IMR-90 (cell line): ENCODE measurements around the gene SIRT7. TPM values are rescaled to one million over a fixed set of nuclear protein-coding genes. Genes with fewer than 3 reads are reported as not detected.

Source experiments
- ATAC-seq: fragments of 200-7000 bp; cut with Tn5 transposase; 2 replicates; pipeline ENCODE4 v1.9.1; 2020; ENCODE audit warnings: low read depth, mild to moderate bottlenecking, moderate library complexity
- BruUV-seq: library from RNA; stranded (reverse); fragments of 400-500 nt; replicated peaks from 2 replicates; lab custom pipeline; 2021; lab: Mats Ljungman, UMichigan
- CTCF ChIA-PET: fragments of 300-600 bp; formaldehyde crosslinking; extraction: SDS; loops from one replicate; lab custom pipeline; 2021; ENCODE audit warnings: antibody characterized with exemption; lab: Yijun Ruan, JAX
- POLR2A ChIA-PET: fragments of 300-600 bp; sonication (Branson Sonifier 250); formaldehyde crosslinking; loops from one replicate; lab custom pipeline; 2022; ENCODE audit warnings: antibody characterized with exemption; ENCODE audit not compliant: unreplicated experiment; lab: Charles Lee
- DNase-seq: peaks from one replicate; pipeline ENCODE4 v3.0.0; 2013
- H2AFZ ChIP-seq: replicated peaks from 2 replicates; pipeline ENCODE3; 2013; ENCODE audit warnings: low read length, mild to moderate bottlenecking; ENCODE audit not compliant: poor library complexity
- H2AK5ac ChIP-seq: 2 replicates; pipeline ENCODE4 v1.6.1; 2013; ENCODE audit warnings: low read depth, low read length, inconsistent platforms
- H2AK9ac ChIP-seq: replicated peaks from 2 replicates; pipeline ENCODE3; 2013; ENCODE audit warnings: mild to moderate bottlenecking, low read depth, low read length, moderate library complexity; ENCODE audit not compliant: poor library complexity
- H2BK120ac ChIP-seq: 2 replicates; pipeline ENCODE4 v1.6.1; 2013; ENCODE audit warnings: low read depth, low read length, inconsistent platforms
- H2BK15ac ChIP-seq: 3 replicates; pipeline ENCODE4 v1.6.1; 2013; ENCODE audit warnings: low read depth, low read length, inconsistent platforms
- H2BK20ac ChIP-seq: 2 replicates; pipeline ENCODE4 v1.6.1; 2013; ENCODE audit warnings: low read depth, mild to moderate bottlenecking, inconsistent platforms, low read length, moderate library complexity
- H2BK5ac ChIP-seq: 2 replicates; pipeline ENCODE4 v1.6.1; 2013; ENCODE audit warnings: mild to moderate bottlenecking, low read depth, low read length, inconsistent platforms; ENCODE audit not compliant: poor library complexity, severe bottlenecking
- H3K14ac ChIP-seq: replicated peaks from 2 replicates; pipeline ENCODE4 v1.6.1; 2013; ENCODE audit warnings: low read depth, low read length, inconsistent platforms
- H3K18ac ChIP-seq: 2 replicates; pipeline ENCODE4 v1.6.1; 2013; ENCODE audit warnings: low read depth, low read length, control low read depth
- H3K23ac ChIP-seq: 2 replicates; pipeline ENCODE4 v1.6.1; 2013; ENCODE audit warnings: low read depth, low read length, inconsistent platforms
- H3K27ac ChIP-seq: 2 replicates; pipeline ENCODE4 v1.5.1; 2013; ENCODE audit warnings: mild to moderate bottlenecking, control low read depth, low read length; ENCODE audit not compliant: insufficient read depth
- H3K27me3 ChIP-seq: 2 replicates; pipeline ENCODE4 v1.6.1; 2013; ENCODE audit warnings: low read length; ENCODE audit not compliant: control insufficient read depth, insufficient read depth
- H3K36me3 ChIP-seq: 2 replicates; pipeline ENCODE4 v1.6.1; 2013; ENCODE audit warnings: low read length, mixed read lengths; ENCODE audit not compliant: control insufficient read depth, insufficient read depth
- H3K4ac ChIP-seq: 2 replicates; pipeline ENCODE4 v1.6.1; 2013; ENCODE audit warnings: low read depth, low read length, inconsistent platforms
- H3K4me1 ChIP-seq: 2 replicates; pipeline ENCODE4 v1.6.1; 2013; ENCODE audit warnings: low read length, mixed read lengths; ENCODE audit not compliant: control insufficient read depth, insufficient read depth
- H3K4me2 ChIP-seq: 2 replicates; pipeline ENCODE4 v1.6.1; 2013; ENCODE audit warnings: low read depth, mild to moderate bottlenecking, control low read depth, low read length, moderate library complexity
- H3K4me3 ChIP-seq: 2 replicates; pipeline ENCODE4 v1.5.1; 2013; ENCODE audit warnings: low read depth, mild to moderate bottlenecking, control low read depth, low read length, moderate library complexity; ENCODE audit not compliant: insufficient read depth
- H3K56ac ChIP-seq: 2 replicates; pipeline ENCODE4 v1.6.1; 2013; ENCODE audit warnings: low read length, inconsistent platforms; ENCODE audit not compliant: insufficient read depth; ENCODE audit errors: extremely low read depth
- H3K79me1 ChIP-seq, 2 experiments: 2 replicates each; pipeline ENCODE4 v1.6.1; 2013; ENCODE audit warnings: low read length in 2 of 2, inconsistent platforms in 1 of 2, low read depth in 1 of 2
- H3K9ac ChIP-seq: 2 replicates; pipeline ENCODE4 v1.6.1; 2013; ENCODE audit warnings: low read depth, low read length, control low read depth
- H3K9me1 ChIP-seq: 2 replicates; pipeline ENCODE4 v1.6.1; 2013; ENCODE audit warnings: low read length, inconsistent platforms; ENCODE audit not compliant: insufficient read depth
- H3K9me3 ChIP-seq: 2 replicates; pipeline ENCODE4 v1.6.1; 2013; ENCODE audit warnings: low read length; ENCODE audit not compliant: control insufficient read depth, insufficient read depth
- H4K20me1 ChIP-seq: 2 replicates; pipeline ENCODE4 v1.6.1; 2013; ENCODE audit warnings: low read length, inconsistent platforms; ENCODE audit not compliant: insufficient read depth
- H4K5ac ChIP-seq: 2 replicates; pipeline ENCODE4 v1.6.1; 2013; ENCODE audit warnings: mild to moderate bottlenecking, low read depth, low read length, control low read depth
- H4K8ac ChIP-seq, 2 experiments: 2 replicates each; pipeline ENCODE4 v1.6.1; 2013; ENCODE audit warnings: low read depth in 2 of 2, low read length in 2 of 2, control low read depth in 1 of 2, inconsistent platforms in 1 of 2
- H4K91ac ChIP-seq: 2 replicates; pipeline ENCODE4 v1.6.1; 2013; ENCODE audit warnings: low read depth, low read length, inconsistent platforms; ENCODE audit not compliant: insufficient read depth
- CTCF ChIP-seq: conservative IDR thresholded peaks from 2 replicates; pipeline ENCODE4 v1.5.1; 2012; ENCODE audit warnings: mild to moderate bottlenecking, low read depth, low read length, improper control_type of control experiment
- WGBS, 2 experiments: methylation state at CpG; one replicate each; pipeline versions ENCODE4 v1.1.5 to v1.1.7; 2013; ENCODE audit warnings: missing lambda C conversion rate in 2 of 2; ENCODE audit not compliant: insufficient read length in 1 of 2; ENCODE audit errors: extremely low coverage in 2 of 2; 5-methylcytosine and 5-hydroxymethylcytosine counted together
- dilution Hi-C: fragments of 300-500 bp; cut with HindIII; formaldehyde crosslinking; loops from one replicate; pipeline ENCODE4 v1.14.3; 2018; ENCODE audit warnings: low sequenced_read_pairs; ENCODE audit not compliant: unreplicated experiment
- in situ Hi-C: fragments of 300-500 bp; cut with MboI; formaldehyde crosslinking; loops from 3 replicates; pipeline ENCODE4 v1.14.3; 2019; ENCODE audit warnings: low sequenced_read_pairs, inconsistent platforms, mixed read lengths
- intact Hi-C: fragments of 100-400 bp; cut with micrococcal nuclease; formaldehyde crosslinking; loops from 2 replicates; pipeline ENCODE4 v1.10.0; 2022
- polyA plus RNA-seq, 3 experiments: library from polyadenylated mRNA; depleted of rRNA; stranded (reverse); fragments of >200 nt; gene quantifications; 2 replicates each; pipeline ENCODE4 v1.2.3, GENCODE V29; 2012; ENCODE audit warnings: low replicate concordance in 1 of 3
- total RNA-seq: library from RNA; depleted of rRNA; stranded (reverse); fragments of >200 nt; gene quantifications from 2 replicates; pipeline ENCODE4 v1.2.3, GENCODE V29; 2012

SIRT7 gene
- total and polyA plus RNA-seq, 2 of the 4 experiments (the other 2 are of a cell fraction): 14.5 to 19.8 TPM

GRCh38 chr17:81940538-81941483, 22.8 kb upstream of the SIRT7 start:
- POLR2A ChIA-PET: no interaction called here
- H2BK5ac ChIP-seq: no peak overlapping the region
- H3K9me1 ChIP-seq: no peaks in the 10 kb centered on the region; the same call in 1 of the 2 replicates
- peaks cover 25% of the 10 kb centered on the region for H3K27me3 ChIP-seq
- H2BK120ac ChIP-seq: no peak overlapping the region
- H4K8ac ChIP-seq: no peak overlapping the region
- H3K4me2 ChIP-seq: no peak overlapping the region
- intact Hi-C loops: no loop called here
- H2BK15ac ChIP-seq: no peak overlapping the region
- no peaks in the 10 kb centered on the region for H3K36me3 ChIP-seq
- dilution Hi-C loops: no loop called here
- no peak overlapping the region for H2AFZ ChIP-seq
- H3K4me3 ChIP-seq: no peak overlapping the region
- H4K5ac ChIP-seq: no peak overlapping the region
- in situ Hi-C loops: no loop called here
- H4K91ac ChIP-seq: no peak overlapping the region
- no peak overlapping the region for H3K4ac ChIP-seq
- no peak for TF ChIP-seq CTCF
- H3K9ac ChIP-seq: no peak overlapping the region
- ATAC-seq (no peak), DNase-seq (no peak)
- H4K20me1 ChIP-seq: no peaks in the 10 kb centered on the region; the same call in 1 of the 2 replicates
- no peak overlapping the region for H3K23ac ChIP-seq
- no TSS peak for BruUV-seq
- no peaks in the 10 kb centered on the region for H3K9me3 ChIP-seq
- H2AK5ac ChIP-seq: no peak overlapping the region
- H3K4me1 ChIP-seq: peaks cover 4% of the 10 kb centered on the region
- peaks cover 7 to 12% of the 10 kb centered on the region in 2 experiments for H3K79me1 ChIP-seq
- no peak overlapping the region for H3K18ac ChIP-seq
- H2AK9ac ChIP-seq: no peak overlapping the region
- no peak overlapping the region for H3K14ac ChIP-seq
- WGBS, 2 experiments: 89% methylated on average over 46 of the region's 56 CpGs; no CpG with 5 or more reads in 1 of the 2 experiments
- CTCF ChIA-PET: no interaction called here
- no peak overlapping the region for H2BK20ac ChIP-seq
- H3K27ac ChIP-seq: no peak overlapping the region
- H3K56ac ChIP-seq: no peak overlapping the region
